Liver (tissue), 9 donors: ENCODE data around the gene FAP. TPM values are rescaled to one million over a fixed set of nuclear protein-coding genes. Genes with fewer than 3 reads are reported as not detected.

Source experiments
- DNase-seq: peaks from one replicate; pipeline ENCODE4 v3.0.0-alpha.2; 2017; ENCODE audit warnings: low spot score
- H3K27ac ChIP-seq, 2 donors: one replicate each; pipeline ENCODE4 v1.7.0; 2013; ENCODE audit warnings: inconsistent platforms in 2 of 2, low read length in 2 of 2, control low read depth in 1 of 2, low read depth in 1 of 2, mild to moderate bottlenecking in 1 of 2
- H3K27me3 ChIP-seq, 4 donors: one replicate each; pipeline versions ENCODE4 v1.6.1 to v1.7.0; 2013; ENCODE audit warnings: low read length in 3 of 4, inconsistent platforms in 1 of 4, mild to moderate bottlenecking in 1 of 4, moderate library complexity in 1 of 4; ENCODE audit not compliant: control insufficient read depth in 4 of 4, insufficient read depth in 4 of 4
- H3K36me3 ChIP-seq, 4 donors: one replicate each; pipeline versions ENCODE4 v1.6.1 to v1.7.0; 2013; ENCODE audit warnings: low read length in 3 of 4, mild to moderate bottlenecking in 3 of 4, low read depth in 1 of 4, moderate library complexity in 1 of 4; ENCODE audit not compliant: control insufficient read depth in 4 of 4, insufficient read depth in 3 of 4
- H3K4me1 ChIP-seq, 4 donors: one replicate each; pipeline versions ENCODE4 v1.6.1 to v1.7.0; 2013; ENCODE audit warnings: low read length in 3 of 4, mild to moderate bottlenecking in 3 of 4, moderate library complexity in 1 of 4; ENCODE audit not compliant: control insufficient read depth in 4 of 4, insufficient read depth in 4 of 4
- H3K4me3 ChIP-seq, 3 donors: one replicate each; pipeline versions ENCODE4 v1.6.1 to v1.7.0; 2013; ENCODE audit warnings: low read length in 3 of 3, control low read depth in 1 of 3, low read depth in 1 of 3, mild to moderate bottlenecking in 1 of 3
- H3K9ac ChIP-seq, 2 donors: one replicate each; pipeline ENCODE4 v1.7.0; 2013; ENCODE audit warnings: low read length in 2 of 2, mild to moderate bottlenecking in 2 of 2, moderate library complexity in 2 of 2, control low read depth in 1 of 2, low read depth in 1 of 2
- H3K9me3 ChIP-seq, 4 donors: one replicate each; pipeline versions ENCODE4 v1.6.1 to v1.7.0; 2013; ENCODE audit warnings: low read length in 3 of 4; ENCODE audit not compliant: control insufficient read depth in 4 of 4
- CTCF ChIP-seq: fragments of 150-350 bp; IDR thresholded peaks from 2 replicates; pipeline ENCODE4 v1.5.1; 2017; ENCODE audit warnings: improper control_type of control experiment, low read depth, low read length; ENCODE audit not compliant: missing input control
- EGR1 ChIP-seq, 2 donors: IDR thresholded peaks; 2 replicates each; pipeline ENCODE4 v1.6.1; 2016 to 2018; ENCODE audit warnings: antibody characterized with exemption in 2 of 2, low read depth in 2 of 2
- FOXA1 ChIP-seq: IDR thresholded peaks from 2 replicates; pipeline ENCODE4 v1.6.1; 2016; ENCODE audit warnings: antibody characterized with exemption
- FOXA2 ChIP-seq: IDR thresholded peaks from 2 replicates; pipeline ENCODE4 v1.6.1; 2016; ENCODE audit warnings: antibody characterized with exemption
- GABPA ChIP-seq, 2 donors: IDR thresholded peaks in 1 of 2; conservative IDR thresholded peaks in 1 of 2; 2 replicates each; pipeline ENCODE4 v1.6.1; 2016; ENCODE audit warnings: antibody characterized with exemption in 2 of 2, mild to moderate bottlenecking in 1 of 2, moderate library complexity in 1 of 2
- HNF4A ChIP-seq, 2 donors: conservative IDR thresholded peaks; 2 replicates each; pipeline ENCODE4 v1.6.1; 2016; ENCODE audit warnings: antibody characterized with exemption in 2 of 2, mild to moderate bottlenecking in 2 of 2
- HNF4G ChIP-seq: IDR thresholded peaks from 2 replicates; pipeline ENCODE4 v1.6.1; 2016; ENCODE audit warnings: antibody characterized with exemption
- JUND ChIP-seq, 2 donors: IDR thresholded peaks; 2 replicates each; pipeline ENCODE4 v1.6.1; 2016; ENCODE audit warnings: antibody characterized with exemption in 2 of 2
- NR2F2 ChIP-seq: IDR thresholded peaks from 2 replicates; pipeline ENCODE4 v1.6.1; 2016; ENCODE audit warnings: antibody characterized with exemption
- RAD21 ChIP-seq, 2 donors: IDR thresholded peaks; 2 replicates each; pipeline ENCODE4 v1.6.1; 2016; ENCODE audit warnings: antibody characterized with exemption in 2 of 2, mild to moderate bottlenecking in 2 of 2
- REST ChIP-seq: IDR thresholded peaks from 2 replicates; pipeline ENCODE4 v1.6.1; 2016; ENCODE audit warnings: antibody characterized with exemption, mild to moderate bottlenecking
- RXRA ChIP-seq, 2 donors: IDR thresholded peaks; 2 replicates each; pipeline ENCODE4 v1.6.1; 2017 to 2018; ENCODE audit warnings: antibody characterized with exemption in 2 of 2, mild to moderate bottlenecking in 1 of 2
- SP1 ChIP-seq: IDR thresholded peaks from 2 replicates; pipeline ENCODE4 v1.6.1; 2018; ENCODE audit warnings: antibody characterized with exemption, mild to moderate bottlenecking
- TAF1 ChIP-seq: conservative IDR thresholded peaks from 2 replicates; pipeline ENCODE4 v1.6.1; 2016; ENCODE audit warnings: antibody characterized with exemption, mild to moderate bottlenecking
- YY1 ChIP-seq: IDR thresholded peaks from 2 replicates; pipeline ENCODE4 v1.6.1; 2016; ENCODE audit warnings: antibody characterized with exemption, mild to moderate bottlenecking
- WGBS: extraction: QIAGEN DNeasy Blood & Tissue Kit; methylation state at CpG from one replicate; pipeline ENCODE4 v1.1.7; 2013; 5-methylcytosine and 5-hydroxymethylcytosine counted together
- polyA plus RNA-seq, 2 donors: library from polyadenylated mRNA; stranded (reverse) in 1 of 2; unstranded in 1 of 2; fragments of 200-250 nt in 1 of 2; fragments of >200 nt in 1 of 2; fragmentation: Nextera tagmentation in 1 of 2; extraction: Ambion mirVana in 1 of 2; gene quantifications; one replicate each; pipeline versions ENCODE4 v1.2.1 to v1.2.3, GENCODE V29; 2013 to 2015
- total RNA-seq, 2 donors: library from RNA; depleted of rRNA; stranded (reverse); fragments of >200 nt; gene quantifications; one replicate each; pipeline ENCODE4 v1.2.3, GENCODE V29; 2014
- TF ChIP-seq, protein P1 (sequence below): IDR thresholded peaks from 2 replicates; pipeline ENCODE4 v1.6.1; 2016; ENCODE audit warnings: antibody characterized with exemption
- TF ChIP-seq, protein P2 (sequence below): IDR thresholded peaks from 2 replicates; pipeline ENCODE4 v1.6.1; 2016; ENCODE audit warnings: antibody characterized with exemption
- TF ChIP-seq, protein P3 (sequence below): IDR thresholded peaks from 2 replicates; pipeline ENCODE4 v1.6.1; 2016; ENCODE audit warnings: antibody characterized with exemption
- donor health status: healthy.
- donor health status: healthy.
- donor health status: healthy.
- donor health status: healthy.
- donor health status: healthy.

The FAP gene
- total and polyA plus RNA-seq, 4 donors, result 0.10 to 0.42 (median 0.23) TPM

- Histone ChIP-seq H3K36me3 (no peaks in the 10 kb centered on the region), H3K9me3 (no peaks in the 10 kb centered on the region), H3K27ac (no peak overlapping the region), H3K27me3 (no peaks in the 10 kb centered on the region), H3K9ac (no peak overlapping the region), H3K4me1 (no peaks in the 10 kb centered on the region), H3K4me3 (no peak overlapping the region)
- no peak for TF ChIP-seq SP1
- TF ChIP-seq RXRA (IDR thresholded peaks at IDR 0.05), result no peak
- no peak for DNase-seq
- 72% methylated on average over 2 of the region's 2 CpGs for WGBS
These were observed 116.7 kb downstream of the FAP start for GRCh38 chr2:162126527-162126926.

- 53% methylated on average over 1 of the region's 1 CpG for WGBS
- no peak for DNase-seq
- Histone ChIP-seq H3K4me1 (no peaks in the 10 kb centered on the region), H3K36me3 (no peaks in the 10 kb centered on the region), H3K27me3 (no peaks in the 10 kb centered on the region), H3K27ac (no peak overlapping the region), H3K4me3 (no peak overlapping the region), H3K9ac (no peak overlapping the region), H3K9me3 (no peaks in the 10 kb centered on the region)
- no peak for TF ChIP-seq CTCF
- TF ChIP-seq YY1, result no peak
- TF ChIP-seq SP1, result no peak
- TF ChIP-seq, protein P1, sequence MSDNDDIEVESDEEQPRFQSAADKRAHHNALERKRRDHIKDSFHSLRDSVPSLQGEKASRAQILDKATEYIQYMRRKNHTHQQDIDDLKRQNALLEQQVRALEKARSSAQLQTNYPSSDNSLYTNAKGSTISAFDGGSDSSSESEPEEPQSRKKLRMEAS, result no peak
- TF ChIP-seq TAF1, result no peak
These were observed 117.1 kb downstream of the FAP start for GRCh38 chr2:162126111-162126519.

DNA sequence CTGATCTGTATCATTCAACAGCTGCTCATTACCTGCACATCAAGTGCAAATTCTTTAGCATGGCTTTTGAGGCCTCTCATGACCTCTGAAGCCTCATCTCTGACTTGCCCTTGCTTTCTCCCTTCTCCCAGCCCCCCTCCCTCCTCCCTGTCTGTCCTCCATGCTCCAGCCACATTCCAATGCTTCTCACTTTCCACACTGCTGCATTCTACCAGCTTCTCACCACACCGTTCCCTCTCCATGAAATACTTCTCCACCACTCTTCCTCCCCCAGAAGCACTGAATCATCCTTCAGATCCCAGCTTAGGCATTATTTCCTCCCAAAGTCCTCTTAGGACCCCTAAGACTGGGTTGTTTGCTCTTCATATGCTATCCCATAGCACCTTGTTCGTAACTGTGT, 118.1 kb downstream of the FAP start:
- Histone ChIP-seq H3K27ac (no peak overlapping the region), H3K27me3 (no peaks in the 10 kb centered on the region), H3K4me1 (no peaks in the 10 kb centered on the region), H3K36me3 (no peaks in the 10 kb centered on the region), H3K9ac (no peak overlapping the region), H3K4me3 (no peak overlapping the region), H3K9me3 (no peaks in the 10 kb centered on the region)
- TF ChIP-seq JUND (IDR thresholded peaks at IDR 0.05) (no peak), CTCF (no peak), NR2F2 (no peak), HNF4G (no peak), SP1 (no peak), FOXA2 (no peak), RXRA (IDR thresholded peaks at IDR 0.05) (no peak), EGR1 (IDR thresholded peaks at IDR 0.05; ENCODE audit: low read depth in 2 of 2) (no peak), TAF1 (no peak), REST (no peak), YY1 (no peak), FOXA1 (no peak), GABPA (IDR thresholded peaks at IDR 0.05 in 1 of 2, conservative IDR thresholded peaks at IDR 0.05 in 1 of 2) (no peak), HNF4A (conservative IDR thresholded peaks at IDR 0.05) (no peak), RAD21 (IDR thresholded peaks at IDR 0.05) (no peak)
- TF ChIP-seq, protein P2, sequence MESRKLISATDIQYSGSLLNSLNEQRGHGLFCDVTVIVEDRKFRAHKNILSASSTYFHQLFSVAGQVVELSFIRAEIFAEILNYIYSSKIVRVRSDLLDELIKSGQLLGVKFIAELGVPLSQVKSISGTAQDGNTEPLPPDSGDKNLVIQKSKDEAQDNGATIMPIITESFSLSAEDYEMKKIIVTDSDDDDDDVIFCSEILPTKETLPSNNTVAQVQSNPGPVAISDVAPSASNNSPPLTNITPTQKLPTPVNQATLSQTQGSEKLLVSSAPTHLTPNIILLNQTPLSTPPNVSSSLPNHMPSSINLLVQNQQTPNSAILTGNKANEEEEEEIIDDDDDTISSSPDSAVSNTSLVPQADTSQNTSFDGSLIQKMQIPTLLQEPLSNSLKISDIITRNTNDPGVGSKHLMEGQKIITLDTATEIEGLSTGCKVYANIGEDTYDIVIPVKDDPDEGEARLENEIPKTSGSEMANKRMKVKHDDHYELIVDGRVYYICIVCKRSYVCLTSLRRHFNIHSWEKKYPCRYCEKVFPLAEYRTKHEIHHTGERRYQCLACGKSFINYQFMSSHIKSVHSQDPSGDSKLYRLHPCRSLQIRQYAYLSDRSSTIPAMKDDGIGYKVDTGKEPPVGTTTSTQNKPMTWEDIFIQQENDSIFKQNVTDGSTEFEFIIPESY, result no peak
- TF ChIP-seq, protein P3, sequence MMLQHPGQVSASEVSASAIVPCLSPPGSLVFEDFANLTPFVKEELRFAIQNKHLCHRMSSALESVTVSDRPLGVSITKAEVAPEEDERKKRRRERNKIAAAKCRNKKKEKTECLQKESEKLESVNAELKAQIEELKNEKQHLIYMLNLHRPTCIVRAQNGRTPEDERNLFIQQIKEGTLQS, result no peak
- TF ChIP-seq, protein P1, result no peak
- 94% methylated on average over 2 of the region's 2 CpGs for WGBS
- DNase-seq, result no peak
